NCI-H69 (cell line): ENCODE measurements around the gene SLC27A6.
"Not testable (repeated sequence)": the region's sequence is repeated elsewhere in the genome, so short reads cannot be mapped to it uniquely, and the experiment has no call there.

Source experiments
- DNase-seq: peaks from one replicate; lab custom pipeline; 2025; lab: John Stamatoyannopoulos, UW

SLC27A6 gene

GRCh38 chr5:128965011-128965637 is at the start of gene SLC27A6:
SLC27A6 (plus strand) TSS chr5:128965488; CDS start chr5:128966138, 650 bp downstream.
- peak; percentile 17 for DNase-seq

- no peak for DNase-seq
These were observed 45.7 kb upstream of the SLC27A6 start for GRCh38 chr5:128919542-128919941.

GRCh38 chr5:128920345-128921215 is 44.7 kb upstream of the SLC27A6 start:
- peak; percentile 9 for DNase-seq

- DNase-seq: no peak
These were observed 41.0 kb upstream of the SLC27A6 start for GRCh38 chr5:128924299-128924698.

- DNase-seq: no peak
These were observed 39.3 kb upstream of the SLC27A6 start for GRCh38 chr5:128925973-128926372.

GRCh38 chr5:128927644-128928043 is 37.6 kb upstream of the SLC27A6 start:
- no peak for DNase-seq

- DNase-seq: not testable (repeated sequence)
These were observed 33.1 kb upstream of the SLC27A6 start for GRCh38 chr5:128932232-128932631.

GRCh38 chr5:128943100-128943499 is 22.2 kb upstream of the SLC27A6 start:
- not testable (repeated sequence) for DNase-seq

GRCh38 chr5:128949847-128950546 is 15.3 kb upstream of the SLC27A6 start:
- DNase-seq: no peak

- not testable (repeated sequence) for DNase-seq
These were observed 14.0 kb upstream of the SLC27A6 start for GRCh38 chr5:128951301-128951700.

GRCh38 chr5:128956164-128956563 is 9.1 kb upstream of the SLC27A6 start:
- no peak for DNase-seq

- no peak for DNase-seq
These were observed 3.1 kb upstream of the SLC27A6 start for GRCh38 chr5:128962211-128962610.

- no peak for DNase-seq
These were observed 482 bp downstream of the SLC27A6 start for GRCh38 chr5:128965638-128966302.

- no peak for DNase-seq
These were observed 1.1 kb downstream of the SLC27A6 start for GRCh38 chr5:128966375-128966774.

GRCh38 chr5:128966846-128967245 is 1.6 kb downstream of the SLC27A6 start:
- no peak for DNase-seq

- DNase-seq: no peak
These were observed 8.0 kb downstream of the SLC27A6 start for GRCh38 chr5:128973244-128973643.

- DNase-seq: no peak
These were observed 9.3 kb downstream of the SLC27A6 start for GRCh38 chr5:128974567-128974966.

- DNase-seq: no peak
These were observed 14.5 kb downstream of the SLC27A6 start for GRCh38 chr5:128979761-128980160.

- no peak for DNase-seq
These were observed 15.6 kb downstream of the SLC27A6 start for GRCh38 chr5:128980917-128981316.

GRCh38 chr5:128984480-128984879 is 19.2 kb downstream of the SLC27A6 start:
- no peak for DNase-seq

- DNase-seq: no peak
These were observed 23.2 kb downstream of the SLC27A6 start for GRCh38 chr5:128988476-128988875.
